Epithelial cell of prostate (primary cell): Measurements from ENCODE around the gene VOPP1.

ENCODE experiments used
- DNase-seq: peaks from one replicate; pipeline ENCODE4 v3.0.0-alpha.2; 2011; ENCODE audit warnings: low read depth, low spot score
- H3K27ac ChIP-seq: fragments of 450-650 bp; 2 replicates; pipeline ENCODE4 v1.5.1; 2017; ENCODE audit warnings: mild to moderate bottlenecking

Gene VOPP1

GRCh38 chr7:55441774-55442522 is 130.4 kb downstream of the VOPP1 start:
- no peak for DNase-seq
- no peak overlapping the region for H3K27ac ChIP-seq

- H3K27ac ChIP-seq = no peak overlapping the region
- DNase-seq = no peak
Measured at GRCh38 chr7:55441002-55441401, 131.3 kb downstream of the VOPP1 start.

GRCh38 chr7:55440040-55440690 is 132.1 kb downstream of the VOPP1 start:
- H3K27ac ChIP-seq = no peak overlapping the region
- no peak for DNase-seq

GRCh38 chr7:55439627-55440026 is 132.7 kb downstream of the VOPP1 start:
- DNase-seq = no peak
- no peak overlapping the region for H3K27ac ChIP-seq

- H3K27ac ChIP-seq = no peak overlapping the region
- DNase-seq = no peak
Measured at GRCh38 chr7:55438757-55439525, 133.4 kb downstream of the VOPP1 start.

- no peak overlapping the region for H3K27ac ChIP-seq
- DNase-seq = no peak
Measured at GRCh38 chr7:55438085-55438756, 134.1 kb downstream of the VOPP1 start.

GRCh38 chr7:55437375-55437774 is 134.9 kb downstream of the VOPP1 start:
- no peak overlapping the region for H3K27ac ChIP-seq
- no peak for DNase-seq

- no peak for DNase-seq
Measured at GRCh38 chr7:55436457-55436856, 135.8 kb downstream of the VOPP1 start.

GRCh38 chr7:55435466-55435865 is 136.8 kb downstream of the VOPP1 start:
- H3K27ac ChIP-seq = no peak overlapping the region
- DNase-seq = no peak

More at GRCh38 chr7:55436457-55436856, 135.8 kb downstream of the VOPP1 start:
- no peak overlapping the region for H3K27ac ChIP-seq

- H3K27ac ChIP-seq = no peak overlapping the region
- DNase-seq = no peak
Measured at GRCh38 chr7:55432939-55433784, 139.1 kb downstream of the VOPP1 start.

GRCh38 chr7:55432506-55432905 is 139.8 kb downstream of the VOPP1 start:
- no peak for DNase-seq
- H3K27ac ChIP-seq = no peak overlapping the region

- no peak for DNase-seq
- H3K27ac ChIP-seq = no peak overlapping the region
Measured at GRCh38 chr7:55431898-55432297, 140.4 kb downstream of the VOPP1 start.

- no peak overlapping the region for H3K27ac ChIP-seq
- no peak for DNase-seq
Measured at GRCh38 chr7:55429835-55430499, 142.3 kb downstream of the VOPP1 start.

- no peak for DNase-seq
- H3K27ac ChIP-seq = no peak overlapping the region
Measured at GRCh38 chr7:55427800-55428199, 144.5 kb downstream of the VOPP1 start.

GRCh38 chr7:55427342-55427741 is 145.0 kb downstream of the VOPP1 start:
- H3K27ac ChIP-seq = no peak overlapping the region
- DNase-seq = no peak

GRCh38 chr7:55426676-55427075 is 145.6 kb downstream of the VOPP1 start:
- no peak for DNase-seq
- no peak overlapping the region for H3K27ac ChIP-seq

- H3K27ac ChIP-seq = no peak overlapping the region
- no peak for DNase-seq
Measured at GRCh38 chr7:55425141-55425752, 147.1 kb downstream of the VOPP1 start.

- DNase-seq = no peak
- H3K27ac ChIP-seq = no peak overlapping the region
Measured at GRCh38 chr7:55423891-55424290, 148.4 kb downstream of the VOPP1 start.

GRCh38 chr7:55423277-55423711 is 149.0 kb downstream of the VOPP1 start:
- H3K27ac ChIP-seq = no peak overlapping the region
- DNase-seq = no peak
